HepG2 (cell line): ENCODE results near the gene GBX1. TPM values are rescaled to one million over a fixed set of nuclear protein-coding genes. Genes with fewer than 3 reads are reported as not detected.

Experiments used
- ATAC-seq: fragments of 200-7000 bp; cut with Tn5 transposase; 3 replicates; pipeline ENCODE4 v1.9.1; 2020; ENCODE audit warnings: mild to moderate bottlenecking, moderate library complexity
- BruUV-seq: library from RNA; stranded (reverse); fragments of 400-500 nt; replicated peaks from 2 replicates; lab custom pipeline; 2021; lab: Mats Ljungman, UMichigan
- CTCF ChIA-PET: fragments of 300-600 bp; formaldehyde crosslinking; extraction: SDS; loops from one replicate; lab custom pipeline; 2021; ENCODE audit warnings: low total read pairs, inconsistent platforms, low intra/inter-chr PET ratio; lab: Yijun Ruan, JAX
- POLR2A ChIA-PET: fragments of 350-600 bp; sonication (Branson Sonifier 250); formaldehyde crosslinking; loops from one replicate; lab custom pipeline; 2020; ENCODE audit warnings: antibody characterized with exemption, inconsistent platforms; lab: Yijun Ruan, JAX
- DNase-seq: peaks from one replicate; pipeline ENCODE4 v3.0.0-alpha.2; 2015; ENCODE audit warnings: low spot score
- FAIRE-seq: peaks from 3 replicates; lab custom pipeline; 2011; peaks lifted over from hg19 to GRCh38; lab: Jason Lieb, UNC
- H2AFZ ChIP-seq: one replicate; pipeline ENCODE4 v1.6.1; 2011; ENCODE audit warnings: low read length, inconsistent platforms
- H3K27ac ChIP-seq: fragments of 300-600 bp; 3 replicates; pipeline ENCODE4 v1.8.0; 2011; ENCODE audit warnings: mixed run types, mild to moderate bottlenecking, mixed read lengths, low read length, inconsistent platforms; ENCODE audit not compliant: insufficient read depth; ENCODE audit errors: extremely low read length
- H3K27me3 ChIP-seq, 2 experiments: fragments of 200-600 bp in 1 of 2; 2 replicates in 1 of 2; 3 replicates in 1 of 2; pipeline versions ENCODE4 v1.6.0 to v1.8.0; 2011; ENCODE audit warnings: low read length in 2 of 2, mild to moderate bottlenecking in 2 of 2, moderate library complexity in 2 of 2, inconsistent platforms in 1 of 2; ENCODE audit not compliant: insufficient read depth in 2 of 2, control insufficient read depth in 1 of 2
- H3K36me3 ChIP-seq, 2 experiments: fragments of 200-600 bp in 1 of 2; replicated peaks in 1 of 2; 2 replicates in 1 of 2; 3 replicates in 1 of 2; pipeline versions ENCODE4 v1.5.1 to v1.8.0; 2011; ENCODE audit warnings: low read length in 2 of 2, inconsistent platforms in 1 of 2; ENCODE audit not compliant: insufficient read depth in 2 of 2, control insufficient read depth in 1 of 2
- H3K4me1 ChIP-seq: 2 replicates; pipeline ENCODE4 v1.5.1; 2012; ENCODE audit warnings: low read length, inconsistent platforms; ENCODE audit not compliant: insufficient read depth
- H3K4me2 ChIP-seq: 2 replicates; pipeline ENCODE4 v1.6.0; 2011; ENCODE audit warnings: low read depth, low read length, inconsistent platforms
- H3K4me3 ChIP-seq, 3 experiments: fragments of 200-600 bp in 1 of 3; sonication (generic), shearing (Covaris generic) in 1 of 3; replicated peaks in 1 of 3; 2 replicates each; pipeline ENCODE4 v1.5.1; 2011 to 2016; ENCODE audit warnings: low read length in 3 of 3, inconsistent platforms in 2 of 3, low read depth in 2 of 3, mild to moderate bottlenecking in 2 of 3, control low read depth in 1 of 3, mixed read lengths in 1 of 3; ENCODE audit not compliant: insufficient read depth in 1 of 3
- H3K79me2 ChIP-seq: one replicate; pipeline ENCODE4 v1.6.1; 2011; ENCODE audit warnings: low read length, inconsistent platforms; ENCODE audit not compliant: insufficient read depth
- H3K9ac ChIP-seq: 2 replicates; pipeline ENCODE4 v1.6.0; 2011; ENCODE audit warnings: mild to moderate bottlenecking, low read depth, low read length, inconsistent platforms; ENCODE audit not compliant: insufficient read depth
- H3K9me3 ChIP-seq: 2 replicates; pipeline ENCODE4 v1.5.1; 2012; ENCODE audit warnings: mild to moderate bottlenecking, low read length
- H4K20me1 ChIP-seq: 2 replicates; pipeline ENCODE4 v1.6.0; 2011; ENCODE audit warnings: inconsistent platforms, mild to moderate bottlenecking, low read length, moderate library complexity; ENCODE audit not compliant: insufficient read depth
- FOXK2 ChIP-seq: fragments of 450-650 bp; IDR thresholded peaks from 2 replicates; pipeline ENCODE4 v1.6.1; 2016
- ZNF350 ChIP-seq: sonication (generic); formaldehyde crosslinking; IDR thresholded peaks from 2 replicates; pipeline ENCODE4 v1.4.0; 2020; ENCODE audit warnings: mild to moderate bottlenecking, low read depth, missing genetic modification reagents, borderline replicate concordance
- ZNF615 ChIP-seq: sonication (generic); formaldehyde crosslinking; IDR thresholded peaks from 2 replicates; pipeline ENCODE4 v1.5.0; 2020; ENCODE audit warnings: mild to moderate bottlenecking, missing genetic modification reagents, borderline replicate concordance
- ZNF720 ChIP-seq: sonication (generic); formaldehyde crosslinking; IDR thresholded peaks from 2 replicates; pipeline ENCODE4 v1.4.0; 2020; ENCODE audit warnings: missing genetic modification reagents
- ZNF775 ChIP-seq: sonication (generic); formaldehyde crosslinking; IDR thresholded peaks from 2 replicates; pipeline ENCODE4 v1.4.0; 2020; ENCODE audit warnings: missing genetic modification reagents, mild to moderate bottlenecking, moderate library complexity, borderline replicate concordance
- WGBS: methylation state at CpG from one replicate; pipeline ENCODE4 v1.1.6; 2017; ENCODE audit warnings: low lambda C conversion rate; 5-methylcytosine and 5-hydroxymethylcytosine counted together
- in situ Hi-C: cut with HindIII; loops from 2 replicates; pipeline ENCODE4 v1.10.0; 2017; ENCODE audit warnings: low pct_unique_long_range_greater_than_20kb; ENCODE audit not compliant: extremely low pct_ligation_motif_present
- intact Hi-C: fragments of 100-400 bp; cut with micrococcal nuclease; formaldehyde crosslinking; loops from one replicate; pipeline ENCODE4 v1.10.0; 2022; ENCODE audit not compliant: unreplicated experiment
- polyA plus RNA-seq, 8 experiments: library from polyadenylated mRNA; depleted of rRNA in 3 of 8; stranded (reverse) in 7 of 8; unstranded in 1 of 8; fragments of >200 nt; fragmentation: Illumina TruSeq in 4 of 8; extraction: Trizol in 4 of 8; gene quantifications; 2 replicates each; pipeline versions ENCODE4 v1.2.1 to v1.2.3, GENCODE V29; 2011 to 2016; ENCODE audit warnings: low read depth in 4 of 8, missing spikeins in 1 of 8, mixed read lengths in 1 of 8; ENCODE audit not compliant: insufficient read depth in 1 of 8
- total RNA-seq, 5 experiments: library from RNA; depleted of rRNA; stranded (reverse); fragments of >200 nt; fragmentation: Illumina TruSeq; extraction: Trizol; gene quantifications; 2 replicates each; pipeline ENCODE4 v1.2.3, GENCODE V29; 2016; ENCODE audit warnings: low read depth in 1 of 5
- TF ChIP-seq, protein P1 (sequence below): sonication (generic); formaldehyde crosslinking; conservative IDR thresholded peaks from 2 replicates; pipeline ENCODE4 v1.5.0; 2020; ENCODE audit warnings: missing genetic modification reagents
- TF ChIP-seq, protein P2 (sequence below): sonication (generic); formaldehyde crosslinking; IDR thresholded peaks from 2 replicates; pipeline ENCODE4 v1.8.1; 2023; ENCODE audit warnings: mild to moderate bottlenecking, inconsistent platforms, moderate library complexity, missing genetic modification reagents, borderline replicate concordance
- TF ChIP-seq, protein P3 (sequence below): IDR thresholded peaks from 2 replicates; pipeline ENCODE4 v1.6.1; 2016
- TF ChIP-seq, protein P4 (sequence below), 2 experiments: sonication (generic) in 1 of 2; formaldehyde crosslinking in 1 of 2; IDR thresholded peaks; 2 replicates each; pipeline versions ENCODE4 v1.5.1 to v1.6.1; 2011 to 2020; ENCODE audit warnings: borderline replicate concordance in 1 of 2, low read depth in 1 of 2, low read length in 1 of 2, mild to moderate bottlenecking in 1 of 2, missing genetic modification reagents in 1 of 2, moderate library complexity in 1 of 2

Gene GBX1
- total and polyA plus RNA-seq, 2 of the 13 experiments (the other 11 are each of a cell fraction or from before 2014, with no cell fraction given) = not detected

DNA sequence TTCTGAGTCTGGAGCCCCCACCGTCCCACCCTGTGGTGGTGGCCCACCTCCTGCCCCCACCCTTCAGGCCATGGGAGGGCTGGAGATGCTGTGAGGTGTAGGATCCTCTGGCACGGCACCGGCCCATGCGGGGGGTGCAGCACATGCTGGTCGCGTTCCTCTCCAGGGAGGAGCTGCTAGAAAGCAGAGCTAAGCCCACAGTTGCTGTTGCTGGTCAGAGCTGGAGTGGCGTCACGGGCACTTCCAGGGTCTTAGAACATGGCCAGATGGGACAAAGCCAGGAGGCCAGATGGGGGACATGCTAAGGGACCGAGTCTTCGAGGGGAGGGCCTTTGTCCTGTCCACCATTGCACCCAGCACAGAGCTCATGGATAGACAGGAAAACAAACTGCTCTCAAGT lies 59.6 kb downstream of the GBX1 start:
- FAIRE-seq = no peak
- intact Hi-C loops (no loop called here), in situ Hi-C loops (no loop called here)
- Histone ChIP-seq H3K27me3 (no peaks in the 10 kb centered on the region), H3K36me3 (peaks cover 7 to 25% of the 10 kb centered on the region in 2 experiments; a peak in 3 of 5 replicates), H3K27ac (no peak overlapping the region), H3K9ac (no peak overlapping the region), H3K4me1 (peaks cover 14% of the 10 kb centered on the region)
- CTCF ChIA-PET = no interaction called here
- no TSS peak for BruUV-seq
- no peak for ATAC-seq
- POLR2A ChIA-PET = interaction anchor here (1.3 kb wide), 1 partner anchor 45 kb away, joined by 3 read pairs; no protein-coding TSS in a partner anchor
- TF ChIP-seq ZNF615 (CRISPR knock-in tag) (no peak), ZNF350 (CRISPR knock-in tag) (no peak), ZNF720 (CRISPR knock-in tag) (no peak), FOXK2 (no peak), ZNF775 (CRISPR knock-in tag) (no peak)
- TF ChIP-seq, protein P1, sequence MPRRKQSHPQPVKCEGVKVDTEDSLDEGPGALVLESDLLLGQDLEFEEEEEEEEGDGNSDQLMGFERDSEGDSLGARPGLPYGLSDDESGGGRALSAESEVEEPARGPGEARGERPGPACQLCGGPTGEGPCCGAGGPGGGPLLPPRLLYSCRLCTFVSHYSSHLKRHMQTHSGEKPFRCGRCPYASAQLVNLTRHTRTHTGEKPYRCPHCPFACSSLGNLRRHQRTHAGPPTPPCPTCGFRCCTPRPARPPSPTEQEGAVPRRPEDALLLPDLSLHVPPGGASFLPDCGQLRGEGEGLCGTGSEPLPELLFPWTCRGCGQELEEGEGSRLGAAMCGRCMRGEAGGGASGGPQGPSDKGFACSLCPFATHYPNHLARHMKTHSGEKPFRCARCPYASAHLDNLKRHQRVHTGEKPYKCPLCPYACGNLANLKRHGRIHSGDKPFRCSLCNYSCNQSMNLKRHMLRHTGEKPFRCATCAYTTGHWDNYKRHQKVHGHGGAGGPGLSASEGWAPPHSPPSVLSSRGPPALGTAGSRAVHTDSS (CRISPR knock-in tag) = no peak
- TF ChIP-seq, protein P2, sequence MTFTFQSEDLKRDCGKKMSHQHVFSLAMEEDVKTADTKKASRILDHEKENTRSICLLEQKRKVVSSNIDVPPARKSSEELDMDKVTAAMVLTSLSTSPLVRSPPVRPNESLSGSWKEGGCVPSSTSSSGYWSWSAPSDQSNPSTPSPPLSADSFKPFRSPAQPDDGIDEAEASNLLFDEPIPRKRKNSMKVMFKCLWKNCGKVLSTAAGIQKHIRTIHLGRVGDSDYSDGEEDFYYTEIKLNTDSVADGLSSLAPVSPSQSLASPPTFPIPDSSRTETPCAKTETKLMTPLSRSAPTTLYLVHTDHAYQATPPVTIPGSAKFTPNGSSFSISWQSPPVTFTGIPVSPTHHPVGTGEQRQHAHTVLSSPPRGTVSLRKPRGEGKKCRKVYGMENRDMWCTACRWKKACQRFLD (CRISPR knock-in tag) = no peak
- TF ChIP-seq, protein P3, sequence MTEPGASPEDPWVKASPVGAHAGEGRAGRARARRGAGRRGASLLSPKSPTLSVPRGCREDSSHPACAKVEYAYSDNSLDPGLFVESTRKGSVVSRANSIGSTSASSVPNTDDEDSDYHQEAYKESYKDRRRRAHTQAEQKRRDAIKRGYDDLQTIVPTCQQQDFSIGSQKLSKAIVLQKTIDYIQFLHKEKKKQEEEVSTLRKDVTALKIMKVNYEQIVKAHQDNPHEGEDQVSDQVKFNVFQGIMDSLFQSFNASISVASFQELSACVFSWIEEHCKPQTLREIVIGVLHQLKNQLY = no peak
- TF ChIP-seq, protein P4, sequence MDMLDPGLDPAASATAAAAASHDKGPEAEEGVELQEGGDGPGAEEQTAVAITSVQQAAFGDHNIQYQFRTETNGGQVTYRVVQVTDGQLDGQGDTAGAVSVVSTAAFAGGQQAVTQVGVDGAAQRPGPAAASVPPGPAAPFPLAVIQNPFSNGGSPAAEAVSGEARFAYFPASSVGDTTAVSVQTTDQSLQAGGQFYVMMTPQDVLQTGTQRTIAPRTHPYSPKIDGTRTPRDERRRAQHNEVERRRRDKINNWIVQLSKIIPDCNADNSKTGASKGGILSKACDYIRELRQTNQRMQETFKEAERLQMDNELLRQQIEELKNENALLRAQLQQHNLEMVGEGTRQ (IDR thresholded peaks at IDR 0.05; ENCODE audit: low read depth, low read length) = no peak
- TF ChIP-seq, protein P4 (CRISPR knock-in tag; IDR thresholded peaks at IDR 0.05; ENCODE audit: borderline replicate concordance) = no peak
- TF ChIP-seq, all 625 proteins: peak for 0
- no peak overlapping the region for H3K4me2 ChIP-seq
- no peak overlapping the region for H3K4me3 ChIP-seq
- DNase-seq = no peak
- H3K79me2 ChIP-seq = peaks cover 37% of the 10 kb centered on the region
- no peak overlapping the region for H2AFZ ChIP-seq
- no peaks in the 10 kb centered on the region for H3K9me3 ChIP-seq
- H4K20me1 ChIP-seq = peaks cover 35% of the 10 kb centered on the region
- 100% methylated on average over 5 of the region's 10 CpGs for WGBS
